HG03045 (cell line): ENCODE results near the gene PHKA1.
"Not testable (repeated sequence)": the region's sequence is repeated elsewhere in the genome, so short reads cannot be mapped to it uniquely, and the experiment has no call there.

Experiments
- ATAC-seq: cut with Tn5 transposase; IDR thresholded peaks from one replicate; pipeline ENCODE4 v1.9.1; 2021; ENCODE audit warnings: mild to moderate bottlenecking, moderate library complexity; ENCODE audit not compliant: unreplicated experiment

Gene PHKA1

DNA sequence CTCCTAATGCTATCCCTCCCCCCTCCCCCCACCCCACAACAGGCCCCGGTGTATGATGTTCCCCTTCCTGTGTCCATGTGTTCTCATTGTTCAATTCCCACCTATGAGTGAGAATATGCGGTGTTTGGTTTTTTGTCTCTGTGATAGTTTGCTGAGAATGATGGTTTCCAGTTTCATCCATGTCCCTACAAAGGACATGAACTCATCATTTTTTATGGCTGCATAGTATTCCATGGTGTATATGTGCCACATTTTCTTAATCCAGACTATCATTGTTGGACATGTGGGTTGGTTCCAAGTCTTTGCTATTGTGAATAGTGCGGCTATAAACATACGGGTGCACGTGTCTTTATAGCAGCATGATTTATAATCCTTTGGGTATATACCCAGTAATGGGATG, 44.6 kb downstream of the PHKA1 start:
- not testable (repeated sequence) for ATAC-seq

DNA sequence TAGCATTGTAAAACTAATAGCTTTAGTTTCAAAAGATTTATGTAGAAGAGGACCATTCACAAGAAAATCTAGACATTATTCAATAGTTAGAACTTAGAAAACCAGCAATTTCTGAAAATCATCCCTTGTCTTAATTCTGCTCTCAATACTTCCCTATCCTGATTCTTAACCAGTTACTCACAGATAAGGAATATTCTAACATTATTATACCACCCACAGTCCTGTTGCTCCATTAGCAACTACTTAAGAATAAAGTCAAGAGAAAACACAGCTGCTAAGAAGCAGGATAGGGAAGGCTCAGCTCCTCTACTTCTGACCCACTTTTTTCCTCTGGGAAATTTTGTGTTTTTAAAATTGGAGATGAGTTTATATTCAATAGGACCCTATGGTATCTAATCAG, 47.7 kb downstream of the PHKA1 start:
- ATAC-seq = no peak

DNA sequence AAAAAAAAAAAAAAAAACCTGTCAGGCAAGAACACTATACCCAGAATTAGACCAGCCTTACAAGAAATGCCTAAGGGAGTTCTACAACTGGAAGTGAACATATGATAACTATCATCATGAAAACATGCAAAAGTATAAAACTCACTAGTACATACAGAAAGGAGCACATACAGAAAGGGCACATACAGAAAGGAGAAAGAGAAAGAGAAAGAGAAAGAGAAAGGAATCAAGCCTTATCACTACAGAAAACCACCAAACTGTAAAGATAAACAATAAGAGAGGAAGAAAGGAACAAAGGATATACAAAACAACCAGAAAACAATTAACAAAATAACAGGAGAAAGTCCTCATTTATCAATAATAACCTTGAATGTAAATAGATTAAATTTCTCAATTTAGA, 50.4 kb downstream of the PHKA1 start:
- no peak for ATAC-seq

DNA sequence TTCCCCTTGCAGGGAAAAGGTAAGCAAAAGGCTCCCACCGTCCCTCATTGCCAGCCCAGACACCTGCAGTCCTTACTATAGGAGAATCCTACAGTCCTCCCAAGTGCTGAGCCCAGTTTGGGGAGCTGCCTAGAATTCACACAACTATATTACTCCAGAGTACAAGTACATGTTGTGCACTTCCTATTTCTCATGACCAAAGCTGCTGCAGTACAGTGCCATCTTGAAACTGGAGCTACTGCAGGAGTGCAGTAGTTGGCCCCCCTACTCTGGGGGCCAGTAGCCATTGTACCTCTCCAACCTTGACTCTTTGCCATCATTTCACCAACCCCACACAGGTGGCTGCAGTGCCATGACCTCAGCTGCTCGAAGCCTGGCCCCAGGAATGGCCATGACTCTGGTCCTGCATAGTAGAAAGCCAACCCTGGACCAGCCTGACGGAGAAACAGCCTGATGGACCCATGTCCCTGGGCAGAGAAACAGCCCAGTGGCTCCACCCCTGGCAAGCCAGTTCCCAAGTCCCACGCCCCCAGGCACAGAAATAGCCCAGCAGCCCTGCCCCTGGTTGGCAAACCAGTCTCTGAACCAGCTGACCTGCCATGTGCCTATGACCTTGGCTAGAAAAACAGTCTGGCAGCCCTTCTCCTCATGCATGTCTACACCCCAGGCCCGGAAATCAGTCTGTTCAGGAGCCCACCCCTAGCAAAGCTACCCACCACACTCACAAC, 51.9 kb downstream of the PHKA1 start:
- ATAC-seq = no peak

DNA sequence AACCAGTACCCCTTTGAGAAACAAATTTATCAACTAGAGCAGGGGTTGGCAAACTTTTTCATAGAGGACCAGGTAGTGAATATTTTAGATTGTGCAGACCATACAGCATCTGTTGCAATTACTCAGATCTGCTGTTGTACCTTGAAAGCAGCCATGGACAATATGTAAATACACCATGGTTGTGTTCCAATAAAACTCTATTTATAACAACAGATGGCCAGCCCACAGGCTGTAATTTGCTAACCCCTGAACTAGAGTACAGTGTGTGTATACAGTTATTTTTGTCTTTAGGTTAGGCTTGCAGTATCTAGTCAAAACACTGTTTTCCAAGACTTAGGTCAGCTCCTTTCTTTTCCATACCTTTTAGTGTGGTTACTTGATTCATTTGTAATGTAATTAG, 54.4 kb downstream of the PHKA1 start:
- no peak for ATAC-seq

DNA sequence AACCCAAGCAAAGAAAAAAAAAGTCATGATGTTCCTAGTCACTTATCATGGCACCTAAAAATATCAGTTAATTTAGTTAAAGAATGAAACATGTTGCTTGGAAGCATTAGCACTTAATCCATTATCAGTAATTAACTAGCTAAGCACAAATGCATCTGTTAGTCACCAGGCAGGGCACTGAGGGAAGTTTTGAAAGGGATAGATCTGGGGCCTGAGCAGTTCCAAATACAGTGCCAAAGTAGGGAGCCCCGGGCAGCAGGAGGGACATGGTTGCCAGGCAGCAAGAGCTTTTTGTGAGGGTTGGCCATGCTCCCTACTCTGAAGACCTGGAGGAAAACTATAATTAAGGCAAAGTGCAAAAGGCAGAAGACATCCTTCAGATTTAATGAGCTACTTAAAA, 62.0 kb downstream of the PHKA1 start:
- ATAC-seq = no peak

DNA sequence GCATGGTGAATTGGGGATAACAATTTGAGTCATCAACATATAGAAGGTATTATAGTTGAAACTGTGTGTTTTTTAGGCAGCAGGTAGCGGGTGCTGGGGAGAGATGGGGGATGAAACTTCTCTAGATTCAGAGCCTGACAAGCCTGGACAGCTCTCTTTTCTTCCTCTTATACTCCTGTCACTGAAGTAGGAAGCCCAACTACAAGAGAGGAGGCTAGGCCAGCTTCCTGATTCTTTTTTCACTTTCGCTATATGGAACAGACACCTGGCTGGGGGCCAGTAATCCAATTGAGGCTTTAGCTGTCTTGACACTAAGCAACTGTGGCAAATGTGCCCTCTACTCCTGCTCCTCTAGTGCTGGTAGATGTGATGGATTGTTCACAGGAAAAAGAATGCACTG, 69.2 kb downstream of the PHKA1 start:
- no peak for ATAC-seq

DNA sequence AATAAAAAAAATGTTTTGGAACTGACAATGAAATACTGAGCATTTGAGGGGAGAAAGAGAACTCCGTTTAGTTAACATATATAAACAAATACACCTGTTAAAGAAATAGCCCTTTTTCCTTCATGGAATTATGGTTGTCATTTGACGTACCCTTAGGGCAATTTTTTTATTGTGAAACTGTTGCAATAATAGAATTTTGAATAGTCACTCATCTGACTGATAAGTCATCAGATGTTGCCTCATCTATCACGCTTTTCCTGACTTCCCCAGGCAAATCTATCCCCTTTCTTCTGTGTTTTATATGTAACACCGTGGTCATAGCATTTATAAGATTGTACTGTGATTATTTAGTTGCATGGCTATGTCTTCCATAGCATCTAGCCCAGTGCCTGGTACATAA, 72.5 kb downstream of the PHKA1 start:
- no peak for ATAC-seq

DNA sequence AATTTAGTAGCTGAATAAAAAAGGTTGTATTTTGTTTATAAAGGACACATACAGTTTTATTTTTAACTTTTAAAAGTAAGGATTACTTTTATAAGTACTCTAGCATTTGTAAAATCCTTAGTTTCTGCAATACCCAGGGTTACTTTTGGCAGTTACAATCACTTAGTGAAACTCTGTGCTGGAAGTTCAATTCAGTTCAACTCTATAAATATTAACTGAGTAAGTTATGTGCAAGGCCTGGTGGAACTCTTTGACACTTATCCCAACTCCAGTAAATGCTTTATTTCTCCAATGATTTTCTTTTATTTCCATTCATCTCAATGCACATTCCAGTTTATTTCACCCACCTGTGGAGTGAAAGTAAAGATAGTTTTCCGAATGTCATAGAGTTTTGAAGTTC, 78.2 kb downstream of the PHKA1 start:
- ATAC-seq = no peak

DNA sequence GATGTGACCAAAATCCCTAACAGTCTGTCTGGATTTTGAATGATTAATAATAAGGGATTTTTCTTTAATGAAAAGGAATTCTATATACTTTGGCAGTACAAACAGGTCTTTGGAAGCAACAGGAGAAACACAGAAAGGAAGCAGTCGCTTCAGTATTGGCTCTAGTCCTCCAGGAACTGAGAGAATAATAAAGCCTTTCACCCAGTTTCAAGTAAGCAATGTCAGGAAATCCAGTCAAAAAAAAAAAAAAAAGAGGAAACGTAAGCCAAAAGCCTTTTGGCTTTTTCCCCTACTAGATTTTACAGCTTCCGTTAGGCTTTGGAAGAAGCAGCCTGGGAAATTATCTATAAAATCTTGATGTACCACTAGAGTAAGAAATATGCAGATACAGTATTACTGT, 79.8 kb downstream of the PHKA1 start:
- ATAC-seq = no peak

DNA sequence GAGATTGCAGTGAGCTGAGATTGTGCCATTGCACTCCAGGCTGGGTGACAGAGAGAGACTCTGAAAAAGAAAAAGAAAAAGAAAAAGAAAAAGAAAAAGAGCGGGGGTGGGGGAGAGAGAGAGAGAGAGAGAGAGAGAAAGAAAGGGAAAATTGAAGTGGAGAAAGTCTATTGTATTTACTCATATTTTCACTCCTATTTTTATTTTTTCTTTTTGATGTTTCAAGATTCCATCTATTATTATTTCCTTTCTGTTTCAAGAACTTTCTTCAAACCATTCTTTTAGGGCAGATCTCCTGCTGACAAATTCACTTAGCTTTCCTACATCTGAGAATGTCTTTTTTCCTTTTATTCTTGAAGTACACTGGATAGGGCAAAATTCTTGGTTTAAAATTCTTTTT, 83.9 kb downstream of the PHKA1 start:
- ATAC-seq = no peak

DNA sequence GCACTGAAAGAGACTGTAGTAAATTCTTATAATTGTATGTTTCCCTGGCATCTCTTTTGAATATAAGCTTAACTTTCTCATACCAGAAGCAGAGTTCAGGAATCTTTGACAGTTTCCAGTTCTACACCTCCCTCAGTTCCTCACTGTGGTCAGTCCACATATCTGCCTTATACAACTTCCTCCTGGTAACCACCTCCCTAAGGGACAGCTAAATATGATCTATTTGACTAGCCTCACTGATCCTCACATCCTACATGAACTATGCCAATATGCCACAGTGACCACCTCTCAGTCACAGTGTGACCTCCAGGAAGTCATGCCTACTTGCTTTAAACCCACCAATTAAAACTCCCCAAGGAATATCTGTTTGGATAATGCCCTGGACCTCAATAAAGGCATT, 89.9 kb downstream of the PHKA1 start:
- ATAC-seq = no peak

DNA sequence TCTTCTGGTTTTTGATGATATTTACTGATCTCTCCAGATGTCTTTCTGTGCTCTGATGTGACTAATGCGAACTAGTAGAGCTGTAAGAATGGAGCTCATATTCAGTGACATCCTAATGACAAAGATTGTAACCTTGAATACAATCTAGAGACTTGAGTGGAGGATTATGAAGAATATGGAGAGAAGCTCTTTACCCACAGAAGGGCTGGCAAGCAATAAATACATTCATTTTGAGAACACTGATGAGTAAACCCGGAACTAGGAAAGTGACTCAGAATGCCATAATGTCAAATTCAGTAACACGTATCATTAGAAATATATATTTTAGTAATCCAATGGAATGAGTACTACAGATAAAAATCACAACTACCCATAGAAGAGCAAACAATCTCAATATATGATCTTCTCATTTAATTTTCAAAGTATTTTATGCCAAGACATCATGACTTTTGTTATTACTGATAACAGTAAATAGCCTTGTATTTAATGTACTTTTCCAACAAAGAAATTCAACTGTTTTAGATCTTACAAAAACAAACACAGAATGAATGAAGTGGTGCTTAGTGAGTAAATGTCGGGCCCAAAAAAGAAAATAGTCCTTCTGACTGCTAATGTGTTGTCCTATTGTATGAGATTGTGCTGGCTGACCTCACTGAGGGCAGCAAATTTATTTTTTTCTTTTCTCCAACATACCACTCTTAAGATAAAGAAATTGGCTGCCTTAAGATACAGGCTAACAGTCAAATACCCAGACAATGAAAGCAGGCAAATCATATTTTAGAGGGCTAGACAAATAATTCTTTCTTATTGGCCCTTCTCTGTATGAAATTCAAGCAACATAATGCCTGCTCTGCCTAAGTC, 92.3 kb downstream of the PHKA1 start:
- peak; percentile 66 for ATAC-seq

DNA sequence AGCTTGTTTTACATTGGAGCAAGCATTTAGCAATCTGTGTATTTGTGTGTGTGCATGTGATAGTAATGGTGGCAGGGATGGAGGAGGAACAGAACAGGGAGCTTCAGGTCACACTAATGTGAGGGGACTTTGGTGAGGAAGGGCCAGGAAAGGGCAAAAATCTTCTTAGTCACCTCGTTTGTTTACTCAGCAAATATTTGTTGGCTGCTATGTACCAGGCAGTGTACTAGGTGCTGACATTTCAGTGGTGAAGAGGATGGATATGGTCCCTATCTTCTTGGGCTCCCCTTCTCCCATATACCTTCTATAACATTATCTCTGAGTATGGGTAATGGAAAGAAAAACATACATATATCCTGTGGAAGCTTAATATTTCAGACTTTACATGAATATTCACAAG, 92.9 kb downstream of the PHKA1 start:
- ATAC-seq = no peak

DNA sequence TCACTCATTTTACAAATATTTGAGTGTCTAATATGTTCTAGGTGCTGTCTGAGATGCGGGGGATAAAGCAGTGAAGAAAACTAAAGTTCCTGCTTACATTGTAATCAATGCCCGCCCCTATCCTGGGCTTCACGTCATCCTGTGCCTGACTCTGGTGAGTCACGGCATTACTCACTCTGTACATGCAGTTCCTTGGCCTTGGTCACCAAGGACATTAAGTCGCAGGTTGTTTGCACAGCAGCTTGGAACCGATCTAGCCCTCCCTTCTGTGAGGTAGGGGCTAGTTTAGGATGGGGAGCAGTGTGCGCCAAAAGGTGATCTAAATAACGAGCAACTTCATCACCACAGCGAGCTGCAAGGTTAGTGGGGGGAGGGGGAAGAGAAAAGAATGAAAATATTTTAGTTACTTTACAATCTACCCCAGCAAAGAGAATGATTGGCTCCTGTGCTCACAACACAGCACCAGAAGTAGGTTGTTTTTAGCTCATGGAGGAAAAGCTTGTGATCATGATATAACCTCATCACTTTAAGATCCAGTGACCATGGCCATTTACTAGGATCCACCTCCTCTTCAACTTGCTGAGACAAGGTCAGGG, 93.5 kb downstream of the PHKA1 start:
- ATAC-seq = no peak

DNA sequence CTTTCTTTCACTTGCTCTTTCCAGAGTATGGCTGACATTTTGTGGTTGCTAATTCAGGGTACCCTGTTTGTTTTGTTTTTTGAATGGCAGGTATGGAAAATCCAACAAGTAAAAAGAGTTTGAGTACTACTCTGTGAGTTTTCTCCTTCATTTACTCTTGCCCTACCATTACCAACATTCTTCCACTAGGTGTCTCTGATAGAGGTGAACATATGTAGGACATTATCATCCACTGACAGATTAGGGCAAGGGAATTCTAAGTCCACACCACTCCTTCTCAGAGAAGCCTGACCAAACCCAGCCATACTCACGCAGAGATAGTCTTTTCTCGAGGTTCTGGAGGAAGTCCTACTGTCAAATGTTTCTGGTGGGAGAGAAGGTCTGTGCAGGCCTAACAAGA, 104.8 kb downstream of the PHKA1 start:
- no peak for ATAC-seq

DNA sequence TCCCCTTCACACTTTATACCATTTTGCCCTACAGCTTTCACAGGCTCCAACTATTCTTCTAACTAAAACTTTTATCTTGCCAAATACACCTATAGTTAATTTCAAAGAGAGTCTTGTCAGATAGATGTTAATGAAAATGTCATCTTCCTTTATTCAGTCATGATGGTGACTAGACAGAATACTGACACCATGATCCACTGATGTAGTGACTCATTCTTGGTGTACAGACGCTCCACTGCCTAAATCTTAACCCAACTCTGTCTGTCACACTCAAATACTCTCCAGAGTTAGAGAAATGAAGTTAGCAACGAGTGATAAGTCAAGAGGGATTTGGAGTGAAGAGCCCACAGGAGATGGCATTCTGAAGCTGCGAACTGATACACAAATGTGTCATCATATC, 109.4 kb downstream of the PHKA1 start:
- ATAC-seq = no peak

DNA sequence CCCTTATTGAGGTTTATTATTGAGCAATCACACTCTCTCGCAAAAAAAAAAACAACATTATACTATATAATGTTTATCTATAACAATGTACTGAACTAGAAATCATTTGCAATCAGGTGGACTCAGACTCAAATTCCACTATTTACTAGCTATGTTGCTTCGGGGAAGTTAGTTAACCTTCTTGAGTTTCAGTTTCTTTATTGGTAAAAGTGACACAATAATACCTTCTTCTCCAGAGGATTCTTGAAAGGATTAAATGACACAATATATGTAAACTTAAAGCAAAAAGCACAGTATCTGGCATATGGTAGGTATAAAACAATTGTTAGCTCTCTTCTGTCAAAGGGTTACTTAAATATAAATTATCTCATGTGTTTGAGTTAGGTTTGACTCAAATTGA, 110.0 kb downstream of the PHKA1 start:
- ATAC-seq = no peak

DNA sequence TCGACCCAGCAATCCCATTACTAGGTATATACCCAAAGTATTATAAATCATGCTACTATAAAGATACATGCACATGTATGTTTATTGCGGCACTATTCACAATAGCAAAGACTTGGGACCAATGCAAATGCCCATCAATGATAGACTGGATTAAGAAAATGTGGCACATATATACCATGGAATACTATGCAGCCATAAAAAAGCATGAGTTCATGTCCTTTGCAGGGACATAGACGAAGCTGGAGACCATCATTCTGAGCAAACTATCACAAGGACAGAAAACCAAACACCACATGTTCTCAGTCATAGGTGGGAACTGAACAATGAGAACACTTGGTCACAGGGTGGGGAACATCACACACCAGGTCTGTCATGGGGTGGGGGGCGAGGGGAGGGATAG, 123.1 kb downstream of the PHKA1 start:
- not testable (repeated sequence) for ATAC-seq

DNA sequence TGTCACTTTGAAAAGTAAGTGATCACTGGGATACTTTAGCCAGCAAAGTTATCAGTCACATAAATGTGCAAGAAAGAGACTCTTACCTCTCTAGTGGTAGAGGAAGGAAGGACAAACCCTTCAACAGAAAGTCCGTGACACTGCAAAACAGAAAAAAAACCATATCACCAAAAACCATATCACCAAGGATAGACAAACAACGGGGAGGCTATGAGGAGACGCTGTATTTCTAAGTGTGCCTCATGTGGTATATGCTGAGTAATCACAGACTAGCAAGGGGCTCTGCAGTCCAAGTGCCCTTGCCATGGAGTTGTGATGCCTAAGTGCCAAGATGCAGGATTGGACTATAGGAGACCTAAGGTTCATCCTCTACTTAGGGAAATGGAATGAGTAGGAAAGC, 129.9 kb downstream of the PHKA1 start:
- no peak for ATAC-seq

DNA sequence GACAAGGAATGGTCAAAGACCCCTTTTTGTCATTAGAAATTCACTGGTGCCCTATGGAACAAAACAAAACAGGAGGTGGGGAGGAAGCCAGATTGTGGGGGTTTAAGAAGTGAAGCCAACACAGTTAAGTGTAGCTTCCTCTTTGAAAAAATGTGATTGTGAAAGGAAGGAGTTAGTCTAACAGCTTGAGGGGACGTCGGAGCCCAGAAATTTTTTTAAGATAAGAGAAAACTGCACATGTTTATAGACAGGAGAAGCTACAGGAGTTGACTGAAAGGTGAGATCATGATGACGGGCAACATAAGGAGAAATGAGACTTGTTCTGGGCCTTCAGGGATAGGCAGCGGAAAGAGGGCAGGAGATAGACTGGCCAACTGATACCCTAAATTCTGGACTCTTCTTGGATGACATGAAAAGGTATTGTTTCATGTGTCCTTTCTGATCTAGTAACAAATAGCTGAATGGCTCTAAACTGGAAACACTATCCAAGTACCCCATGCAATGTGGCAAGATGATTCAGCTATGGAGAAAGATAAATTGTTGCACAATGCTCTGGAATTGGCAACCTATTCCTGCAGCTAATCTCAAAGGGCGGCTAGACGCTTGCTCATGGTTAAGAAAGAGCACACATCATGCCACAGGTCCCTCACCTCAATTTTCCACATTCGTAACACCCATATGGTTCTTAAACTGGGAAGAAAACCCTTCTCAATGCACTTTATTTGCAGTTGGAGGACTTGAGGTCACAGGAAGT, 137.8 kb downstream of the PHKA1 start:
- ATAC-seq = no peak
